HAP-1 (cell line): ENCODE data around the gene NOP53.
"Not testable (repeated sequence)": the region's sequence is repeated elsewhere in the genome, so short reads cannot be mapped to it uniquely, and the experiment has no call there.

Experiments used
- DNase-seq, 2 experiments: peaks; one replicate each; pipeline ENCODE4 v3.0.0-alpha.2; 2016 to 2020; ENCODE audit warnings: low spot score in 2 of 2
- H3K27me3 ChIP-seq: fragments of 250-450 bp; sonication (Bioruptor Pico); 2 replicates; pipeline ENCODE4 v1.5.1; 2020; ENCODE audit warnings: low read depth, mild to moderate bottlenecking, moderate library complexity
- H3K36me3 ChIP-seq: fragments of 250-450 bp; sonication (Bioruptor Pico); replicated peaks from 2 replicates; pipeline ENCODE4 v1.5.1; 2020; ENCODE audit warnings: mild to moderate bottlenecking
- H3K4me1 ChIP-seq: fragments of 250-450 bp; sonication (Bioruptor Pico); 2 replicates; pipeline ENCODE4 v1.5.1; 2020; ENCODE audit warnings: mild to moderate bottlenecking
- H3K4me3 ChIP-seq: fragments of 250-450 bp; sonication (Bioruptor Pico); 2 replicates; pipeline ENCODE4 v1.5.1; 2020; ENCODE audit warnings: mild to moderate bottlenecking, moderate library complexity
- H3K9me3 ChIP-seq: fragments of 250-450 bp; sonication (Bioruptor Pico); 2 replicates; pipeline ENCODE4 v1.5.1; 2020; ENCODE audit warnings: mild to moderate bottlenecking, moderate library complexity
- in situ Hi-C: fragments of 300-500 bp; cut with MboI; formaldehyde crosslinking; loops from 3 replicates; pipeline ENCODE4 v1.14.3; 2020; ENCODE audit warnings: low sequenced_read_pairs, inconsistent platforms, mixed read lengths

Gene NOP53

GRCh38 chr19:47804451-47804850 lies 59.1 kb downstream of the NOP53 start, which contains the start of gene TPRX1:
TPRX1 (minus strand) TSS chr19:47804551; CDS start chr19:47804539, 12 bp downstream.
- in situ Hi-C loops, H3K36me3 ChIP-seq, H3K4me3 ChIP-seq, DNase-seq, H3K4me1 ChIP-seq, H3K27me3 ChIP-seq, H3K9me3 ChIP-seq: not testable (repeated sequence)

GRCh38 chr19:47805313-47805712 lies 60.0 kb downstream of the NOP53 start:
- no peaks in the 10 kb centered on the region for H3K4me1 ChIP-seq
- no peaks in the 10 kb centered on the region for H3K36me3 ChIP-seq
- no peaks in the 10 kb centered on the region for H3K9me3 ChIP-seq
- H3K4me3 ChIP-seq = no peak overlapping the region
- in situ Hi-C loops = no loop called here
- no peaks in the 10 kb centered on the region for H3K27me3 ChIP-seq
- DNase-seq = no peak

GRCh38 chr19:47806435-47806834 lies 61.1 kb downstream of the NOP53 start:
- in situ Hi-C loops = no loop called here
- Histone ChIP-seq H3K4me1 (no peaks in the 10 kb centered on the region), H3K27me3 (no peaks in the 10 kb centered on the region), H3K9me3 (no peaks in the 10 kb centered on the region), H3K36me3 (no peaks in the 10 kb centered on the region), H3K4me3 (no peak overlapping the region)
- DNase-seq = no peak
